Astrocyte (in vitro differentiated cells and primary cell): ENCODE results near the gene SUN5.

Experiments
- CTCF ChIP-seq: IDR thresholded peaks from 2 replicates; pipeline ENCODE4 v1.5.1; 2011; ENCODE audit warnings: low read depth, mild to moderate bottlenecking, inconsistent platforms, low read length, moderate library complexity; ENCODE audit not compliant: insufficient read depth
- EZH2 ChIP-seq: IDR thresholded peaks from 2 replicates; pipeline ENCODE4 v1.6.1; 2012; ENCODE audit warnings: mild to moderate bottlenecking, low read length, inconsistent platforms; ENCODE audit not compliant: insufficient read depth

DNA sequence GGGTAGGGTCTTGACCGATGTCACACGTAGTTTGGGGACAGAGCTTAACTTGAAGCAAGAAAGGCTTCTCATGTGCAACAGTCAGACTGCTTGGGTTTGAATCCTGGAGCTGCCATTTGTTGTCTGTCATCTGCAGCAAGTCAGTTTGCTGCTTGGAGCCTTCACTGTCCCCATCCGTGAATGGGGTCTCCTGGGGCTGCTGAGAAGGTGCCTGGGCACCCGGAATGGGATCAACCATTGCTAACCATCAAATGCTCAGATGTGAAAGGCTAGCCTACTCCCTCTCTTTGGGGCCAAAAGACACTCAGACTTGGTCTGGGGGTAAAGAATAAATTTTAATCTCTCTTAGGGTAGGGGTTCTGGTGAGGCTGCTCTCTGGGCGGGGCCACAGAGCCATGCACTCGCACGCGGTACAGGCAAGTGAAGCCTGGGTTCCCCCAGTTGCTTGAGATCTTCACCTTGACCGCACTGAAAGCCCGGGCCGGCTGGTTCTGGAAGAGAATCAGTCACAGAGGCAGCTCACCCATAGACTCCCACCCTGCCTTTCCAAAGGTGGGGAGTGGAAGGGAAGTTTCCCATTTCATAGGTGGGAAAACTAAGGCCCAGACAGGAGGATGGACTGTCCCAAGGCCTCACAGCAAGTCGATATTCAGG lies 20.6 kb downstream of the SUN5 start:
- no peak for TF ChIP-seq CTCF
- TF ChIP-seq EZH2 = no peak
